Neural progenitor cell (in vitro differentiated cells): ENCODE measurements around the gene LIN28B.

ENCODE experiments used
- EZH2 ChIP-seq: fragments of 200-600 bp; sonication (generic); IDR thresholded peaks from 2 replicates; pipeline ENCODE4 v1.6.1; 2017; ENCODE audit warnings: antibody characterized with exemption, mild to moderate bottlenecking, moderate library complexity
- EZH2phosphoT487 ChIP-seq: fragments of 200-600 bp; sonication (generic); IDR thresholded peaks from 2 replicates; pipeline ENCODE4 v1.6.1; 2017; ENCODE audit warnings: antibody characterized with exemption
- TF ChIP-seq, protein P1 (sequence below): fragments of 200-600 bp; sonication (generic); IDR thresholded peaks from 2 replicates; pipeline ENCODE4 v1.5.1; 2017; ENCODE audit warnings: antibody characterized with exemption, mild to moderate bottlenecking

DNA sequence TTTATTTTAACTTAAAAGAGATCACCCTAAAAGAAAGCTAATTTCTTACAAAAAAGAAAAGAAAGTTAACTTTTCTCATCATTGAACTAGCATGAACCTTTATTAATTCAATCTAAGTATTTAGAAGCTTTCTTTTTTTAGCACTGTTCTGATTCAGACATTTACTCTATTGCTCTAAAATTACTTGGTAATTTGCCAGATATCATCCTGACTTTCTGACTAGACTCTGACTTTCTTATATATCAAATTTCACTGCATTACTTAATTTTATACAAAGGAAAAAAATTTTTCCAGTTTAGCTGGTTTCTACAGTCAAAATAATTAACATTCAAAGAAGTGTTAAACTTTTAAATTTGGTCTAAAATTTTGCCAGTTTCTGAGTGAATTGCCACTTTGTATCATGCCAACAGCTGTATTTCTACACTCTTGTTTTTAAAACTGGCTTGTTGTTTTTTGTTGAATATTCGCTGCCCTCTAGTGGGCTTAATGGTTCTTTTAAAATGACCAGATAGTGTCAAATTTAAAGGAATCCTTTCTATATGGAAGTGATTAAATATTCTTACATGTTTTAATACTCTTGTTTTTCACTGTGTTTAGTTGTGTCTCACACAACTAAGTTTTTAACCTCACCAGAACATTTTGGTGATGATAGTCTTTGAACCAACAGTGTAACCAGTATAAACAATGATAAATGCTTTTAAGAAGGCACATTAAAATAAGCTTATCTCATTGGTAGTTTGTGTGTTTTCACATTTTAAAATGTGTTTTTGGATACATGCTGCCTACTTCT is 120.9 kb downstream of the LIN28B start:
- TF ChIP-seq, protein P1, sequence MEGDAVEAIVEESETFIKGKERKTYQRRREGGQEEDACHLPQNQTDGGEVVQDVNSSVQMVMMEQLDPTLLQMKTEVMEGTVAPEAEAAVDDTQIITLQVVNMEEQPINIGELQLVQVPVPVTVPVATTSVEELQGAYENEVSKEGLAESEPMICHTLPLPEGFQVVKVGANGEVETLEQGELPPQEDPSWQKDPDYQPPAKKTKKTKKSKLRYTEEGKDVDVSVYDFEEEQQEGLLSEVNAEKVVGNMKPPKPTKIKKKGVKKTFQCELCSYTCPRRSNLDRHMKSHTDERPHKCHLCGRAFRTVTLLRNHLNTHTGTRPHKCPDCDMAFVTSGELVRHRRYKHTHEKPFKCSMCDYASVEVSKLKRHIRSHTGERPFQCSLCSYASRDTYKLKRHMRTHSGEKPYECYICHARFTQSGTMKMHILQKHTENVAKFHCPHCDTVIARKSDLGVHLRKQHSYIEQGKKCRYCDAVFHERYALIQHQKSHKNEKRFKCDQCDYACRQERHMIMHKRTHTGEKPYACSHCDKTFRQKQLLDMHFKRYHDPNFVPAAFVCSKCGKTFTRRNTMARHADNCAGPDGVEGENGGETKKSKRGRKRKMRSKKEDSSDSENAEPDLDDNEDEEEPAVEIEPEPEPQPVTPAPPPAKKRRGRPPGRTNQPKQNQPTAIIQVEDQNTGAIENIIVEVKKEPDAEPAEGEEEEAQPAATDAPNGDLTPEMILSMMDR = peak; percentile 65
- TF ChIP-seq EZH2 = no peak
- no peak for TF ChIP-seq EZH2phosphoT487
